Iris pigment epithelial cell (primary cell): ENCODE data around the gene ABCF2.

Experiments
- DNase-seq: peaks from one replicate; pipeline ENCODE4 v3.0.0-alpha.2; 2011; ENCODE audit warnings: low read depth

Gene ABCF2

GRCh38 chr7:151242159-151243044 lies 15.4 kb upstream of the ABCF2 start:
- DNase-seq: no peak

DNA sequence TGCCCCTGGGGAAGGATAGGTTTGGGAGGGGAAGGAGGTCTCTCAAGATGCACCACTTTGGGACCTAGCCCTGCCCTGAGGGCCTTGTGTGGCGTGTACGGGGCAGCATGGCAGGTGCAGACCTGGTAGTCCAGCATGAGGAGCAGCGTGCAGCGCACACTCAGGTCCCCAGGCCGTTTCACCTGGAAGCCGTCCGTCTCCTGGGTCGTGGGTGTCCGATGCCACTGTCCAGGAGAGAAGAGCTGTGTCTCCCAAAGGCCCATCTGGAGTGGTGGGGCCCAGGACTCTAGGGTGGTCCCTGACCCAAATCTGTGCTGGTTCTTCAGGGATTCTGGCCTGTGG lies 14.7 kb upstream of the ABCF2 start:
- no peak for DNase-seq

DNA sequence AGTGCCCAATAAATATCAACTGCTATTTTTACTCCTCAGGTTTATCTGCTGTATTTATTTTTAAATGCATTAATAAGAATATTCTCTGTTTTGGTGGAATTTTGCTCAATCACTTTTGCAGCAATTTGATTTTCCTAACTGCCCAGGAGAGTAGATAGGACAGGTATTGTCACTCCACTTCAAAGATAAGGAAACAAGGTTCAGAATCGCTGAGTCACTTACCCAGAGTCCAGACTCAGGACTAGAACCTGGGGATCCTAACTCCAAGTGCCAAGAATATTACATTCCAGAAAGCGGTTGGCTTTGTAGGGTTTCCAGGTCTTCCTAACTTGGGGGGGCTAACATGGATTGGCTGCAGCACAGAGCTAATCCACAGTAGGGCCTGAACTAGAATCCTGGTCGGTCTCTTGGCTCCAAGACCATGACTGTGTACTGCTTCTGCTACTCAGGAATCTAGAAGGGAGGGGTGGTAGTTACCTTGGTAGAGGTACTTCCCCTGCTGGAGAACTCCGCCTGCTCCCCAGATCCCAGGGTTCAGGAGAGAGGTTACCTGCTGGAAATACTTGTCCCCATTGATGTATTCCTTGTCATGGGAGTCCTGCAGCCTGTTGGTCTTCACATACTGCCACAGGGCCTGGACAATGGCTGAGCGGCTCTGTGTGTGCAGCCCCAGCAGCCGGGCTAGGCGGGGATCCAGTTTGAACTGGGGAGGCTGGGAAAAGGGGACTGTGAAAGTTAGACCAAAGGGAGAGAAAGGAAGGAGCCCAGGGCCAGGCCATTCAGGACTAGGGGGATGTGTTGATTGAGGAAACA lies 14.1 kb upstream of the ABCF2 start:
- DNase-seq: no peak

DNA sequence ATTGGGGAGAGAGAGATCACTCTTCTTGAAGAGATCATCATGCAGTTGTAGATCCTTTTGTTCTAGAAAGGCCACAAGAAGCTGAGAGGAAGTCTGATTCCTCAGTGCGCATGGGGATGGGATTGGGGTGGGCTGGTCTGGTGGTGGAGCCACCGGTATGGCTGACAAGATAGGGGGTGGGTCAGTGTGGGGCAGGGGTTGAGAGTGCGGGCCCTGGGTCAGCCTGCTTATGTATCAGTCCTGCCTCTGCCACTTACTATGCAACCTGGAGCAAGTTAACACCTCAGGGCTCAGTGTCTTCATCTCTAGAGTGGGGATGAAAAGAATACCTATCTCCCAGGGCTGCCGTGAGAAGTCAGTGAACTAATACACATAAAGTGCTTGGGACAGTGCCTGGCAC lies 13.5 kb upstream of the ABCF2 start:
- no peak for DNase-seq

DNA sequence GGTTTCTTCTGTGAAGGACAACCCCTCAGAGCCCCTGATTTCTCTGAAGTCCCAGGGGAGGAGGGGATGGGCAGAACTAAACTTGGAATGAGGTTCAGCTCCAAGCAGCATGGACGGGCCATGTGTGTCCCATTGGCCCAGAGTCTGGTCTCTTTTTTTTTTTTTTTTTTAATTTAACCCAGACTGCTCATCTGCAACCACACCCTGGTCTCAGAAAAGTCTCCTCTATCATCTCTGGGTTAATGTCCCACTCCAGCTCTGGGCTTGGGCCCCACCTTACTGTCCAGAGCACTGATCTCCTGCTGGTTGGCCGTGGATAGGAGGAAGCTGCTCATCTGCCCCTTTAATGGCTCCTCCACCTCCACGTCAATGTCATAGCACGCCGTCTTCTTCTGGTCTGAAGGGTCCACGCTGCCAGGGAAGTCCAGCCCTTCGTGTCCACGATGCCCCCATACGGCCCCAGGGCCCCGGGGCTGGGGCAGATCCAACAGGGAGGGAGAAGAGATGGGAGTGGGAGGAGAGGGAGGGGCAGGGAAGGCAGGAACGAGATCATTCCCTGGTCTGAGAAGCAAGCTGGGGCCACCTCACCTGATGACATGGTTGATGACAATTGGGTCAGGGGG lies 12.9 kb upstream of the ABCF2 start:
- no peak for DNase-seq

- DNase-seq: no peak
Measured at GRCh38 chr7:151238924-151239836, 12.2 kb upstream of the ABCF2 start.

GRCh38 chr7:151238190-151238810 lies 11.3 kb upstream of the ABCF2 start:
- DNase-seq: no peak

- no peak for DNase-seq
Measured at GRCh38 chr7:151237244-151238189, 10.5 kb upstream of the ABCF2 start.

GRCh38 chr7:151236406-151236805 lies 9.4 kb upstream of the ABCF2 start:
- no peak for DNase-seq

DNA sequence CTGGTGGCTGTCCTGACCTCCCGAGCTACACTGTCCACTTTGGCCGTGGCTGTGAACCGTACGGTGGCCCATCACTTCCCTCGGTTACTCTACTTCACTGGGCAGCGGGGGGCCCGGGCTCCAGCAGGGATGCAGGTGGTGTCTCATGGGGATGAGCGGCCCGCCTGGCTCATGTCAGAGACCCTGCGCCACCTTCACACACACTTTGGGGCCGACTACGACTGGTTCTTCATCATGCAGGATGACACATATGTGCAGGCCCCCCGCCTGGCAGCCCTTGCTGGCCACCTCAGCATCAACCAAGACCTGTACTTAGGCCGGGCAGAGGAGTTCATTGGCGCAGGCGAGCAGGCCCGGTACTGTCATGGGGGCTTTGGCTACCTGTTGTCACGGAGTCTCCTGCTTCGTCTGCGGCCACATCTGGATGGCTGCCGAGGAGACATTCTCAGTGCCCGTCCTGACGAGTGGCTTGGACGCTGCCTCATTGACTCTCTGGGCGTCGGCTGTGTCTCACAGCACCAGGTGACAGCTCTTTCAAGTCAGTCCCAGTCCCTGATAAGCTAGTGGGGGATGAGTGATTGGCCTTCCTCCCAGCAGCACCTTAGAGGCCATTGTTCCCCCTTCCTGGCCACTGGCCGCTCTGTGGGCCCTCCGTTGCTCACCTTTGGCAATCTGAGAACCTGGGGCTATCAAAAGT lies 8.2 kb upstream of the ABCF2 start:
- no peak for DNase-seq

- DNase-seq: no peak
Measured at GRCh38 chr7:151233804-151234203, 6.8 kb upstream of the ABCF2 start.

DNA sequence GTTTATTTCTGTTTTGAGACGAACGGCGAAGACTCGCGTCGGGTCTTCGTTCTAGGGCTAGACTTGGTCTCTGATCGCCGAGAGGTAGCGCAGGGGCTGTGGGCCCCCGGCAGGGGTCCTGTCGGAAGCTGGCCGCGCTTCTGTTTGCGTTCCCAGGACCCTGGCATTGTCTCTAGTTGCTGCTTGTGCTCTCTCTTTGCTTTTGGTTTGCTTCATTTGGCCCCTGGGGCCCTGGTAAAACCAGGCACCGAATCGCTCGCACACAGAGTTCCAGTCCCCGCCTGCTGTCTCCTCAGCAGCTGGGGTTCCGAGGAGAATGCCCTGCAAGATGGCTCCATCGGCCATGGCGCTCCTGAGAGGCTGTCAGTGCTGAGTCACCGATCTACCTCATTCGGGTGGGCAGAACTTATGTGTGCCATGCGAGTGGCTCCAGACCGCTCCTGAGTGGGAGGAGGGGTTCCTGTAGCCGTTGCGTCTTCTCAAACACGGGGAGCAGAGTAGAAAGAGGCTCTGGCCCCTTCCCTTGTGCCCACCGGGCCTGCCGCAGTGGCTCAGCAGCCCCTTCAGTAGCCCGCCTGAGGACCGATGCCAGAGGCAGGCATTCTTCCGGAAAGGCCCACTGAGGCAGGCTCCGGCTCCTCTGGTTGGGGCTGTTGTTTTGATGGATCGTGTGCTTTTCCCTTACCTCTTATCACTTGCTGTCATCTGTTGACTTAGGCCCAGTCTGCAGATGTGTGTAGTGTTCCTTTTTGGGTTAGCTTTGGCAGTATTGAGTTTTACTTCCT lies 6.1 kb upstream of the ABCF2 start:
- peak; percentile 91 for DNase-seq

DNA sequence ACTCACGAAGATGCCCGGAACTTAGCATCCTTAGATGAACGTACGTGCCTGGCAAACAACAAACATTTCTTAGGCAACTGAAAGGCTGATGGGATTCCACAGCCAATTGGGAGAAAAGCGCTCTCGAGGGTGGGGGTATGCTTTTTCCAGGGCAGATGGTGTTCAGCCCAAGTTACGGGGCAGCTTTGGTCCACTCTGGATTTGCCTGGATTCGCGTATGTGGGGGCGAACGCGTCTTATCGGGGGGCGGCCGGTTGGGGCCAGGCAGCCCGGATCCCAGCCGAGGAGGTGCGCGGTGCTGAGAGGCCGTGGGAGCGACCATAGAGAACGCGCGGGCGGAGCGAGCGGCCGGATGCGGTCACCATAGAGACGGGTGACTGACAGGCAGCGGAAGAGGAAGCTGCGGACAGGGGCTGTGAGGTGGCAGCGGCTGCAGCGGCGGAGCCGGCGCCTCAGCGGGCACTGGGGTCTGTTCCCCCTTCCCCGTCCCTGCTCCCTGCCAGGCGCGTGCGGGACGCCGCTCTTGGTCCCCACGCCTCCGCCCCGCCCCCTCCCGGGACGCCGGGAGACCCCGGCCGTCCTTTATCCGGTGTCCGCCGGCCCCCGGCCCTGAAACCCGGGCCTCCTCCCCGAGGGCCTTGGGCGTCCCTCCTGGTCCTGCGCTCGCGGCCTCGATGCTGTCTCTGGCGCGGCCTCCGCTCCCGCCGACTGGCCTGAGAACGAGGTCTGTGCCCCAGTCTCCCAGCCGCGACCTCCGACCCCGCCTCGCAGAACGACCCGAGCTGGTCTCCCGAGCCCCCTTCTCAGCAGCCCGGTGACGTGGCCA lies 5.3 kb upstream of the ABCF2 start, which contains the start of gene CHPF2:
Gene CHPF2, plus strand, starts transcription at position 393 of the 826 bp plus-strand sequence. CDS start 1,529 bp downstream, outside the sequence.
- DNase-seq: peak; percentile 90

DNA sequence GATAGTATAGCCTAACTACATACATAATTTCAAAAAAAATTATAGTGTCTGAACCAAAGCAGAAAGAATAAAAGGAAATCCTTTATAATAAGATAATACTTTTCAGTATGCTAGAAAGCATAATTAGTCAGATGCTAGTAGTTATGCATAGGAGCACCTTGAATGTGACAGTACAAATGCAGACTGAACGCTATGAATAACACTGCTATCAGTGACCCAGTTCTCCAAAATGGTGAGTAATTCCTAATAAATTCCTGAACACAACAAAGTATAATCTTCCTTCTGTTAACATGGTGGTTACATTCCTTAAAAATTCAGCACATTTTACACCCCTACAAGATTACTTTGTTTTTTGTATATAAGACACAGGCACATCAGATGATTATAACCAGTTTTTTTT lies 4.1 kb upstream of the ABCF2 start:
- DNase-seq: no peak

DNA sequence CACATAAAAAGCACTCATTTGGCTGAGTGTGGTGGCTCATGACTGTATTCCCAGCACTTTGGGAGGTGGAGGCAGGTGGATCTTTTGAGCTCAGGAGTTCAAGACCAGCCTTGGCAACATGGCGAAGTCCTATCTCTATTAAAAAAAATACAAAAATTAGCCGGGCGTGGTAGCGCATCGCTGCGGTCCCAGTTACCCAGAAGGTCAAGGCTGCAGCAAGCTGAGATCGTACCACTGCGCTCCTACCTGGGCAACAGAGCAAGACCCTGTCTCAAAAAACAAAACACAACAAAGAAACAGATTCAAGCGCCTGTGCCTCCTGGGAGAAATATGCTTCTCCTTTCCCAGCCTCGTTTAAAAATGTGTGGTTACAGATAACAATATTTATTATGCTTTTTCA lies 2.2 kb upstream of the ABCF2 start:
- DNase-seq: no peak

- no peak for DNase-seq
Measured at GRCh38 chr7:151228024-151228866, 1.2 kb upstream of the ABCF2 start.

DNA sequence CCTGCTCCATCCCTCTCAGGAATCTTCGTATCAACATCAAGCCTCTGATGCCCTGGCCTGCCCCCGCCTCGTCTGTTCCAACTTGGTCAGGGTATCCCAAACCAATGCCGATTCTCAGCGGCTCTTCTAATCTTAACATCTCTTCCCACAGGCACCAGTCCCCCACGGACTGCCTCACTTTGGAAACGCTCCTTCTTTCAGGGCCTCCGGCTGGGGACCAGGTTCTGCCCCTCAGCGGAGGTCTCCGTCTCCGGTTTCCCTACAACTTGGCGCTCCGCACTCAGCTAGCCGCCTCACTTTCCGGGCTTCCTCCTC lies 488 bp downstream of the ABCF2 start:
- no peak for DNase-seq
